HepG2 (cell line): ENCODE results near the gene ABHD2. TPM values are rescaled to one million over a fixed set of nuclear protein-coding genes. Genes with fewer than 3 reads are reported as not detected.
A peak's percentile ranks its signal among the peaks of the same experiment; 100 is the strongest.

Source experiments
- ASH2L ChIP-seq: fragments of 300-600, 200-600 bp; sonication (generic); IDR thresholded peaks from 2 replicates; pipeline ENCODE4 v1.7.0; 2017; ENCODE audit warnings: low read depth, mild to moderate bottlenecking, moderate library complexity, mixed read lengths, low read length; ENCODE audit not compliant: insufficient read length
- ERF ChIP-seq: IDR thresholded peaks from 2 replicates; pipeline ENCODE4 v1.6.1; 2018; ENCODE audit warnings: missing biosample characterization, missing genetic modification reagents
- NCOA2 ChIP-seq: sonication (generic); formaldehyde crosslinking; IDR thresholded peaks from 2 replicates; pipeline ENCODE4 v1.8.0; 2022; ENCODE audit warnings: inconsistent platforms
- SMAD3 ChIP-seq: sonication (generic); formaldehyde crosslinking; IDR thresholded peaks from 2 replicates; pipeline ENCODE4 v1.4.0; 2020; ENCODE audit warnings: missing genetic modification reagents
- ZFX ChIP-seq: sonication (generic); formaldehyde crosslinking; IDR thresholded peaks from 2 replicates; pipeline ENCODE4 v1.4.0; 2020; ENCODE audit warnings: mild to moderate bottlenecking, low read depth, missing genetic modification reagents, moderate library complexity
- ZNF33A ChIP-seq: sonication (generic); formaldehyde crosslinking; IDR thresholded peaks from 2 replicates; pipeline ENCODE4 v1.5.1; 2020; ENCODE audit warnings: missing genetic modification reagents, mild to moderate bottlenecking, moderate library complexity, borderline replicate concordance
- polyA plus RNA-seq, 8 experiments: library from polyadenylated mRNA; depleted of rRNA in 3 of 8; stranded (reverse) in 7 of 8; unstranded in 1 of 8; fragments of >200 nt; fragmentation: Illumina TruSeq in 4 of 8; extraction: Trizol in 4 of 8; gene quantifications; 2 replicates each; pipeline versions ENCODE4 v1.2.1 to v1.2.3, GENCODE V29; 2011 to 2016; ENCODE audit warnings: low read depth in 4 of 8, missing spikeins in 1 of 8, mixed read lengths in 1 of 8; ENCODE audit not compliant: insufficient read depth in 1 of 8
- total RNA-seq, 5 experiments: library from RNA; depleted of rRNA; stranded (reverse); fragments of >200 nt; fragmentation: Illumina TruSeq; extraction: Trizol; gene quantifications; 2 replicates each; pipeline ENCODE4 v1.2.3, GENCODE V29; 2016; ENCODE audit warnings: low read depth in 1 of 5
- TF ChIP-seq, protein P1 (sequence below): sonication (generic); formaldehyde crosslinking; IDR thresholded peaks from 2 replicates; pipeline ENCODE4 v1.4.0; 2020; ENCODE audit warnings: low read depth, mild to moderate bottlenecking, missing genetic modification reagents
- TF ChIP-seq, protein P2 (sequence below), 2 experiments: fragments of 450-650 bp in 1 of 2; sonication (generic) in 1 of 2; formaldehyde crosslinking; IDR thresholded peaks; 2 replicates each; pipeline versions ENCODE4 v1.5.0 to v1.8.0; 2020 to 2022; ENCODE audit warnings: mild to moderate bottlenecking in 1 of 2, missing genetic modification reagents in 1 of 2
- TF ChIP-seq, protein P3 (sequence below), 2 experiments: IDR thresholded peaks; 2 replicates each; pipeline ENCODE4 v1.6.1; 2011 to 2012; ENCODE audit warnings: low read length in 2 of 2, borderline replicate concordance in 1 of 2, low read depth in 1 of 2, mild to moderate bottlenecking in 1 of 2, moderate library complexity in 1 of 2

The ABHD2 gene
- total and polyA plus RNA-seq, 2 of the 13 experiments (the other 11 are each of a cell fraction or from before 2014, with no cell fraction given) = 14.8 to 22.4 TPM

DNA sequence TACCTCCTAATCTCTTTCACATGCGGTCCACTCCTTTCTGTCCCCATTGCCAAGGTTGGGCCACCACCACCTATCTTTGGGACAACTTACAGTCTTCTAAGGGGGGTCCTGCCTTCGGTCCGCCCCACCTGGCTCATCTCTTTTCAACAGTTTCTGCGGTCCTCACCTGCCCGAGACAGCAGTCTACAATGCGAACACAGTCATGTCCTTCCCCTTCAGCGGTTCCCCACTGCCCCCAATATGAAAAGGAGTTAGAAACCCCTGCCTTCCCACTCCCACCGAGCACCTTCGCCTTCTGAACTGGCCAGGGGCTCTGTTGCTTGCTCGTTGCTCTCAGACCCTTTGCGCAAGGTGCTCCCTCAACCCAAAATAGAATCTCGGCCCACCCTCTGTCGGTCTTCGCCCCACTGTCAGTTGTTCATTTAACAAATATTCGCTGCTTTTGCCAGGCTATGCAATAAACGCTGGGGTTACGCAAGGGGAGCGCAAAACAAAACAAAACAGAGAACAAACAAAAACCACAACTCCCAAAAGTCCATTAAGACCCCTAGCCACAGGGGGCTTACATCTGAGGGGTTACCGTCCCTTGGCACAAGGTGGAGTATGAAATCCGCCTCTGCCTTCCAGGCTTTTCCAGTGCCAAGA lies 154.9 kb downstream of the ABHD2 start (continued):
- TF ChIP-seq, protein P1, sequence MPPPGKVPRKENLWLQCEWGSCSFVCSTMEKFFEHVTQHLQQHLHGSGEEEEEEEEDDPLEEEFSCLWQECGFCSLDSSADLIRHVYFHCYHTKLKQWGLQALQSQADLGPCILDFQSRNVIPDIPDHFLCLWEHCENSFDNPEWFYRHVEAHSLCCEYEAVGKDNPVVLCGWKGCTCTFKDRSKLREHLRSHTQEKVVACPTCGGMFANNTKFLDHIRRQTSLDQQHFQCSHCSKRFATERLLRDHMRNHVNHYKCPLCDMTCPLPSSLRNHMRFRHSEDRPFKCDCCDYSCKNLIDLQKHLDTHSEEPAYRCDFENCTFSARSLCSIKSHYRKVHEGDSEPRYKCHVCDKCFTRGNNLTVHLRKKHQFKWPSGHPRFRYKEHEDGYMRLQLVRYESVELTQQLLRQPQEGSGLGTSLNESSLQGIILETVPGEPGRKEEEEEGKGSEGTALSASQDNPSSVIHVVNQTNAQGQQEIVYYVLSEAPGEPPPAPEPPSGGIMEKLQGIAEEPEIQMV = 0 out of 2 replicates have a peak, but pooled peaks have one; percentile 7
- TF ChIP-seq, protein P2, sequence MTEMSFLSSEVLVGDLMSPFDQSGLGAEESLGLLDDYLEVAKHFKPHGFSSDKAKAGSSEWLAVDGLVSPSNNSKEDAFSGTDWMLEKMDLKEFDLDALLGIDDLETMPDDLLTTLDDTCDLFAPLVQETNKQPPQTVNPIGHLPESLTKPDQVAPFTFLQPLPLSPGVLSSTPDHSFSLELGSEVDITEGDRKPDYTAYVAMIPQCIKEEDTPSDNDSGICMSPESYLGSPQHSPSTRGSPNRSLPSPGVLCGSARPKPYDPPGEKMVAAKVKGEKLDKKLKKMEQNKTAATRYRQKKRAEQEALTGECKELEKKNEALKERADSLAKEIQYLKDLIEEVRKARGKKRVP (CRISPR knock-in tag; IDR thresholded peaks at IDR 0.05) = peak in 1 of 2 experiments; percentile 87; a peak in 2 of 4 replicates
- no peak for TF ChIP-seq SMAD3
- no peak for TF ChIP-seq ZFX (CRISPR knock-in tag)
- TF ChIP-seq ERF (CRISPR knock-in tag) = no peak
- TF ChIP-seq ZNF33A (CRISPR knock-in tag) = 0 out of 2 replicates have a peak, but pooled peaks have one; percentile 38
- TF ChIP-seq ASH2L = no peak
- TF ChIP-seq, protein P3, sequence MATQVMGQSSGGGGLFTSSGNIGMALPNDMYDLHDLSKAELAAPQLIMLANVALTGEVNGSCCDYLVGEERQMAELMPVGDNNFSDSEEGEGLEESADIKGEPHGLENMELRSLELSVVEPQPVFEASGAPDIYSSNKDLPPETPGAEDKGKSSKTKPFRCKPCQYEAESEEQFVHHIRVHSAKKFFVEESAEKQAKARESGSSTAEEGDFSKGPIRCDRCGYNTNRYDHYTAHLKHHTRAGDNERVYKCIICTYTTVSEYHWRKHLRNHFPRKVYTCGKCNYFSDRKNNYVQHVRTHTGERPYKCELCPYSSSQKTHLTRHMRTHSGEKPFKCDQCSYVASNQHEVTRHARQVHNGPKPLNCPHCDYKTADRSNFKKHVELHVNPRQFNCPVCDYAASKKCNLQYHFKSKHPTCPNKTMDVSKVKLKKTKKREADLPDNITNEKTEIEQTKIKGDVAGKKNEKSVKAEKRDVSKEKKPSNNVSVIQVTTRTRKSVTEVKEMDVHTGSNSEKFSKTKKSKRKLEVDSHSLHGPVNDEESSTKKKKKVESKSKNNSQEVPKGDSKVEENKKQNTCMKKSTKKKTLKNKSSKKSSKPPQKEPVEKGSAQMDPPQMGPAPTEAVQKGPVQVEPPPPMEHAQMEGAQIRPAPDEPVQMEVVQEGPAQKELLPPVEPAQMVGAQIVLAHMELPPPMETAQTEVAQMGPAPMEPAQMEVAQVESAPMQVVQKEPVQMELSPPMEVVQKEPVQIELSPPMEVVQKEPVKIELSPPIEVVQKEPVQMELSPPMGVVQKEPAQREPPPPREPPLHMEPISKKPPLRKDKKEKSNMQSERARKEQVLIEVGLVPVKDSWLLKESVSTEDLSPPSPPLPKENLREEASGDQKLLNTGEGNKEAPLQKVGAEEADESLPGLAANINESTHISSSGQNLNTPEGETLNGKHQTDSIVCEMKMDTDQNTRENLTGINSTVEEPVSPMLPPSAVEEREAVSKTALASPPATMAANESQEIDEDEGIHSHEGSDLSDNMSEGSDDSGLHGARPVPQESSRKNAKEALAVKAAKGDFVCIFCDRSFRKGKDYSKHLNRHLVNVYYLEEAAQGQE (IDR thresholded peaks at IDR 0.05; ENCODE audit: borderline replicate concordance in 1 of 2, low read depth in 1 of 2, low read length in 2 of 2) = no peak
- 0 out of 2 replicates have a peak, but pooled peaks have one; percentile 5 for TF ChIP-seq NCOA2 (CRISPR knock-in tag)
